Measurements from ENCODE around the gene FAM13C. TPM values are rescaled to one million over a fixed set of nuclear protein-coding genes. Genes with fewer than 3 reads are reported as not detected.

Gene FAM13C
- total RNA-seq, 1 experiment from 2014 or later: 0.07 TPM

DNA sequence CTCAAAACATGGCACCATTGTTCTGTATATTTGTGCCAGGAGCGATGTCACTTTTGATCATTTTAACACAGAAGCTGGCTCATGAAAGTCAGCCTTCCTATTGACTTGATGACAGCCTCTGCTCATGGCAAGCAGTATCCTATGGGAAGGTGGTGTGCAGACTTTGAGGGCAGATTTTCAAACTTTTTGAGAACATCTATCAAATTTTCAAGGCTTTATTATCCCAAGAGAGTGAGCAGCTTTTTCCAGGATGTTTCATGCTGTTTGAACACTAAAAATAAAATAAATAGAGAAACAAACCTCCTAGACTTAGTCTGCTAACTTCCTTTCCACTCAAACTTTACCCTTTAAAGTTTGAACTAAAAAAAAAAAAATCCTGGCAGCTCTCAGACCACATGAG lies 20.3 kb downstream of the FAM13C start:
- DNase-seq: no peak
- Histone ChIP-seq H3K4me3 (ENCODE audit: low read length) (no peak overlapping the region), H3K4me2 (ENCODE audit: low read length) (no peak overlapping the region), H3F3A (ENCODE audit: low read length, unreplicated experiment) (no peaks in the 10 kb centered on the region), H3K36me3 (ENCODE audit: low read depth, low read length) (no peaks in the 10 kb centered on the region), H3K27me3 (ENCODE audit: low read length) (peaks cover 72% of the 10 kb centered on the region), H3K4me1 (ENCODE audit: insufficient read depth, low read length) (no peaks in the 10 kb centered on the region), H3K79me2 (ENCODE audit: low read length) (no peaks in the 10 kb centered on the region), H3K27ac (ENCODE audit: low read length) (no peak overlapping the region), H4K20me1 (ENCODE audit: low read length) (no peaks in the 10 kb centered on the region), H3K9me2 (replicated peaks; ENCODE audit: low read length) (no peaks in the 10 kb centered on the region), H3K9ac (ENCODE audit: low read length) (no peak overlapping the region), H3K9me3 (ENCODE audit: low read length) (no peaks in the 10 kb centered on the region), H2AFZ (ENCODE audit: low read length) (no peak overlapping the region)
- TF ChIP-seq, protein P1, sequence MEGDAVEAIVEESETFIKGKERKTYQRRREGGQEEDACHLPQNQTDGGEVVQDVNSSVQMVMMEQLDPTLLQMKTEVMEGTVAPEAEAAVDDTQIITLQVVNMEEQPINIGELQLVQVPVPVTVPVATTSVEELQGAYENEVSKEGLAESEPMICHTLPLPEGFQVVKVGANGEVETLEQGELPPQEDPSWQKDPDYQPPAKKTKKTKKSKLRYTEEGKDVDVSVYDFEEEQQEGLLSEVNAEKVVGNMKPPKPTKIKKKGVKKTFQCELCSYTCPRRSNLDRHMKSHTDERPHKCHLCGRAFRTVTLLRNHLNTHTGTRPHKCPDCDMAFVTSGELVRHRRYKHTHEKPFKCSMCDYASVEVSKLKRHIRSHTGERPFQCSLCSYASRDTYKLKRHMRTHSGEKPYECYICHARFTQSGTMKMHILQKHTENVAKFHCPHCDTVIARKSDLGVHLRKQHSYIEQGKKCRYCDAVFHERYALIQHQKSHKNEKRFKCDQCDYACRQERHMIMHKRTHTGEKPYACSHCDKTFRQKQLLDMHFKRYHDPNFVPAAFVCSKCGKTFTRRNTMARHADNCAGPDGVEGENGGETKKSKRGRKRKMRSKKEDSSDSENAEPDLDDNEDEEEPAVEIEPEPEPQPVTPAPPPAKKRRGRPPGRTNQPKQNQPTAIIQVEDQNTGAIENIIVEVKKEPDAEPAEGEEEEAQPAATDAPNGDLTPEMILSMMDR (conservative IDR thresholded peaks at IDR 0.05; ENCODE audit: low read depth, low read length): no peak
- TF ChIP-seq EZH2 (IDR thresholded peaks at IDR 0.05; ENCODE audit: low read length, unreplicated experiment) (no peak), EZH2phosphoT487 (IDR thresholded peaks at IDR 0.05; ENCODE audit: borderline replicate concordance, low read length) (no peak)
- no peak for ATAC-seq
- intact Hi-C loops (cut with micrococcal nuclease): no loop called here
- BruUV-seq (replicated peaks): no TSS peak
- POLR2A ChIA-PET (ENCODE audit: unreplicated experiment): interaction anchor here (0.6 kb wide), 1 partner anchor 26 kb away, joined by 4 read pairs; no protein-coding TSS in a partner anchor
- CTCF ChIA-PET: no interaction called here

- Histone ChIP-seq H3K9me3 (ENCODE audit: low read length) (no peaks in the 10 kb centered on the region), H2AFZ (ENCODE audit: low read length) (no peak overlapping the region), H3K4me2 (ENCODE audit: low read length) (no peak overlapping the region), H3K9me2 (replicated peaks; ENCODE audit: low read length) (no peaks in the 10 kb centered on the region), H3K9ac (ENCODE audit: low read length) (no peak overlapping the region), H3K36me3 (ENCODE audit: low read depth, low read length) (no peaks in the 10 kb centered on the region), H3K79me2 (ENCODE audit: low read length) (no peaks in the 10 kb centered on the region), H3K4me3 (ENCODE audit: low read length) (no peak overlapping the region), H3K27ac (ENCODE audit: low read length) (no peak overlapping the region), H3F3A (ENCODE audit: low read length, unreplicated experiment) (no peaks in the 10 kb centered on the region), H3K4me1 (ENCODE audit: insufficient read depth, low read length) (no peaks in the 10 kb centered on the region), H3K27me3 (ENCODE audit: low read length) (peaks cover 57% of the 10 kb centered on the region), H4K20me1 (ENCODE audit: low read length) (no peaks in the 10 kb centered on the region)
- DNase-seq: no peak
- TF ChIP-seq, protein P1 (conservative IDR thresholded peaks at IDR 0.05; ENCODE audit: low read depth, low read length): no peak
- no peak for TF ChIP-seq EZH2 (IDR thresholded peaks at IDR 0.05; ENCODE audit: low read length, unreplicated experiment)
- TF ChIP-seq EZH2phosphoT487 (IDR thresholded peaks at IDR 0.05; ENCODE audit: borderline replicate concordance, low read length): no peak
- no peak for ATAC-seq
- CTCF ChIA-PET: no interaction called here
- intact Hi-C loops (cut with micrococcal nuclease): no loop called here
- no TSS peak for BruUV-seq (replicated peaks)
- POLR2A ChIA-PET (ENCODE audit: unreplicated experiment): no interaction called here
These were observed 22.1 kb downstream of the FAM13C start for GRCh38 chr10:59340285-59340684.

DNA sequence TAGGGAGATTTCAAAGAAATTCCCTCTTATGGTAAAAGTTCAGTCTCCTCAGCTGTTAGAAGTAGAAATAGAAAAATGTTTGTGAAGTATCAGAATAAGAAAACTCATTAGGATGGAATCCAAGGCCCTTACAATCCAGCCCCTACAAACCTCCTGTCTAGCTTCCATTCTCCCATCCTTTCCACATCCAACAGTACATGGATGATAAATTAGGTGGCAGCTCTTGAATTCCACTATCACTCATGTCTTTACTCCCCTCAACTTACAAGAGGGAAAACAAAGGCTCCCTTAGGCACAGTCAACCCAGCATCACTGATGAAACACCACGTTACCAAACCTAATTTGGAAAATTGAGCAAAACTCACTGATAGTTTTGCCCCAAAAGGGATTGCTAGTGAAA lies 23.0 kb downstream of the FAM13C start:
- Histone ChIP-seq H4K20me1 (ENCODE audit: low read length) (no peaks in the 10 kb centered on the region), H3K4me2 (ENCODE audit: low read length) (no peak overlapping the region), H3K27me3 (ENCODE audit: low read length) (peaks cover 47% of the 10 kb centered on the region), H2AFZ (ENCODE audit: low read length) (no peak overlapping the region), H3K9me3 (ENCODE audit: low read length) (no peaks in the 10 kb centered on the region), H3K27ac (ENCODE audit: low read length) (no peak overlapping the region), H3K9me2 (replicated peaks; ENCODE audit: low read length) (no peaks in the 10 kb centered on the region), H3K9ac (ENCODE audit: low read length) (no peak overlapping the region), H3K4me1 (ENCODE audit: insufficient read depth, low read length) (no peaks in the 10 kb centered on the region), H3K79me2 (ENCODE audit: low read length) (no peaks in the 10 kb centered on the region), H3K4me3 (ENCODE audit: low read length) (no peak overlapping the region), H3F3A (ENCODE audit: low read length, unreplicated experiment) (no peaks in the 10 kb centered on the region), H3K36me3 (ENCODE audit: low read depth, low read length) (no peaks in the 10 kb centered on the region)
- ChIA-PET POLR2A (ENCODE audit: unreplicated experiment) (no interaction called here), CTCF (no interaction called here)
- ATAC-seq: no peak
- TF ChIP-seq, protein P1 (conservative IDR thresholded peaks at IDR 0.05; ENCODE audit: low read depth, low read length): no peak
- TF ChIP-seq EZH2phosphoT487 (IDR thresholded peaks at IDR 0.05; ENCODE audit: borderline replicate concordance, low read length) (no peak), EZH2 (IDR thresholded peaks at IDR 0.05; ENCODE audit: low read length, unreplicated experiment) (no peak)
- no peak for DNase-seq
- intact Hi-C loops (cut with micrococcal nuclease): no loop called here
- no TSS peak for BruUV-seq (replicated peaks)

Measured in PC-3 (cell line).